Activated CD4-positive, alpha-beta T cell treated with anti-CD3 and anti-CD28 coated beads, Interleukin-2, amount 50 U/mL, for 48 hours (primary cell): Measurements from ENCODE around the gene UBE3A.
"Not testable (repeated sequence)": the region's sequence is repeated elsewhere in the genome, so short reads cannot be mapped to it uniquely, and the experiment has no call there.

ENCODE experiments used
- DNase-seq, 2 experiments: peaks; one replicate each; pipeline ENCODE4 v3.0.0-alpha.2; 2020

UBE3A gene

GRCh38 chr15:25437777-25438600 lies 835 bp downstream of the UBE3A start:
- DNase-seq, result peak; percentile 63 to 68

- no peak for DNase-seq
Observed at GRCh38 chr15:25436707-25437106, 2.1 kb downstream of the UBE3A start.

DNA sequence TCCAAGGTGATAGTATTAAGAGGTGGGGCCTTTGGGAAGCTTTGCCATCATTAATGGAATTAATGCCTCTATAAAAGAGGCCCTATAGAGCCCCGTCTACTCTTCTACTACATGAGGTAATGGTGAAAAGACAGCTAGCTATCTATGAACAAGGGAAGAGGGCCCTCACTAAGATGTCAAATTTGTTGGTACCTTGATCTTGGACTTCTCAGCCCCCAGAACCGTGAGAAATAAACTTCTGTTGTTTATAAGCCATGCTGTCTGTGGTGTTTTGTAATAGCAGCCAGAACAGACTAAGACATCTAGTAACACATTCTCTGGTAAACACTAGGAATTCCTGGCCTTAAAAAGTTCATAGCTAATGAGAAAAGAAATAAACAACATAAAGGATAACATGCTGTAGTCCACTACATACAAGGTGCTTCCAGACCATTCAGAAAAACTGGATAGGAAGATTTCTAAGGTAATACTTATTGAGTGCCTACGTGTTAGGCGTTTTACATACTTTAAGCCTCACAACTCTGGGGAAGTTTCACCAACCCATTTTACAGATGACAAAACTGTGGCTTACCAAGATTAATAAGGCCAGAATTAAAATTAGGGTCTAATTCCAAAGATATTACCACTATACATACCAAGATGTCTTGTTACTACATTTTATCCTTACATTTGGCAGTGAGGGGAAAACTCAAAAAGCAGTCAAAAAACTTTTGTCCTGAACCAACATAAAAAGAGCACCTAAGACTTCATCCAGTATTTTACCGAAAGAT lies 3.2 kb downstream of the UBE3A start:
- no peak for DNase-seq

GRCh38 chr15:25433118-25433865 lies 5.5 kb downstream of the UBE3A start:
- no peak for DNase-seq

GRCh38 chr15:25431836-25432561 lies 6.8 kb downstream of the UBE3A start:
- DNase-seq, result no peak

GRCh38 chr15:25427861-25428260 lies 11.0 kb downstream of the UBE3A start:
- DNase-seq, result no peak

- DNase-seq, result no peak
Observed at GRCh38 chr15:25426896-25427610, 11.8 kb downstream of the UBE3A start.

DNA sequence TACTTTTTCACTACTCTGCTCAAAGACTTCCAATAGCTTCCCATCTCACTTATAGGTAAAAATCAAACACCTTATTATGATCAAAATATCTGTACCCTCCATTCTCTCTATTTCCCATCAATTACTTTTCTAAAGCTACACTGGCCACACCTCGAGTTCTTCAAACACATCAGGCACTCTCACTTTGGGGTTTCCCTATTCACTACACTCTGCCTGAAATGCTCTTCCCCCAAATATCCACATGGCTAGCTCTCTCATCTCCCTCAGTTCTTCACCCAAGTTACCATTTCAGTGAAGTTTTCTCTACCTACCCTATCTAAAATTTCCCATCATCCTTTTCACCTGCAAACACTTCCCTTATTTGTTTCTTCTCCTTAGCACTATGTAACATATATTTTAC lies 14.8 kb downstream of the UBE3A start:
- no peak for DNase-seq

DNA sequence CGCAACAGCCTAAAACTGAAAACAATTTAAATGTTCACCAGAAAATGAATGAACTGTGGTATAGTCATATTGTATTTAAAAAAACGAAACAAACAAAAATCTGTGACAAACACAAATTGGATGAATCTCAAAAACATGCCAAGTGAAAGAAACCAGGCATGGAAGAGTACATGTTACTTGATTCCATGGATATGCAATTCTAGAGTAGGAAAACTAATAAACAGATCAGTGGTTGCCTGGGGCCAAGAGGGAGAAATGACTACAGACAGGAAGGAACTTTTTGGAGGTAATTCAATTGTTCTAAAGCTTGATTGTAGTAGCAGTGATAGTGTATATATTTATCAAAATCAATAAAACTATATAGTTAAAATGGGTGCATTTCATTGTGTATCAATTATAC lies 16.8 kb downstream of the UBE3A start:
- no peak for DNase-seq

GRCh38 chr15:25418202-25418601 lies 20.6 kb downstream of the UBE3A start:
- DNase-seq, result no peak

DNA sequence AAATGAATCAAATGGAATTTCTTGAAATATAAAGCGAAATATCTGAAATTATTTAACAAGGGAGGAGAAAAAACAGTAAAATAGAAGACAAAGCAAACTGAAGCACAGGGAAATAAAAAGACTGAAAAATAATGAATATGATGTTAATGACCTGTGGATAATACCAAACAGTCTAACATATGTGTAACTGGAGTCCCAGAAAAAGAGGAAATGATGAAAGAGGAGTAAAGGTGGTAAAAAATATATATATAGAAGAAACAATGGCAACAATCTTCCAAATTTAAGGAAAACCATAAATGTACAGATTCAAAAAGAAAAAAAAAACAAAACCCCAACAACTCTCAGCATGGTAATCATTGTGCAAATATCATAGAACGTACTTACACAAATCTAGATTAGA lies 21.2 kb downstream of the UBE3A start:
- DNase-seq, result no peak

- no peak for DNase-seq
Observed at GRCh38 chr15:25416693-25417092, 22.1 kb downstream of the UBE3A start.

DNA sequence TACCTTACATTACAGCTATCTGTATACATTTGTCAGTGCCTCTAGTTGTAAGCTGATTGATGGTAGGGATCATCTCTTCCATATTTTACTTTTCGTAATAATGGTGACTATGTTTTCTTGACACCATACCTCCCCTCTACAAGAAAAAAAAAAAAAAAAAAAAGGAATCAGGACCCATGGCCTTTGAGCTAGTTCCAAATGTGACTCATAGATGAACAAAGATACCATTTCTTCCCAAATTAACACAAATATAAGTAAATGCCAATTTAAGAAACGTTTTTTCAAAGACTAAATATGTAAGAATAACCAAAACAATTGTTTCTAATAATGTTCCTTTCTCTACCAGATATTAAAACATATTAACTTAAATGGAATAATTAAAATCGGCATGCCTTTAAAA lies 23.1 kb downstream of the UBE3A start:
- no peak for DNase-seq

DNA sequence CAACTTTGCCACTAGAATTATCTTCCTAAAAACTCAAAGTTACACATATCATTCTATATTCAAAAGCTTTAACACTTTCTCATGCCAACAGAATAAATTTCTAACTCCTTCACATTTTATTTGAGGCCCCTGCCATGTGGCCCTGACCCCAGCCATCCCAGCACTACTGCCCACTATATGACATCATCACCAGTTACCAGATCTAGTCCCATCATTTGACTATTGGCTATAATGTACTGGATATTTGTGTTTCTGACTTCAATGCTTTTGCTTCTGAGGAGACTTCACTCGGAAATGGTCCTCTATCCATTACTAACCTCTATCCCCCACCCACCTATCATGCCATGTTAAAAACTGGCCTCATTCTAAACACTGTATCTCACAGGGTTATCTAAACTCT lies 23.6 kb downstream of the UBE3A start:
- no peak for DNase-seq

GRCh38 chr15:25410649-25411048 lies 28.2 kb downstream of the UBE3A start:
- DNase-seq, result no peak

- DNase-seq, result not testable (repeated sequence)
Observed at GRCh38 chr15:25409731-25410130, 29.1 kb downstream of the UBE3A start.

GRCh38 chr15:25408929-25409328 lies 29.9 kb downstream of the UBE3A start:
- no peak for DNase-seq

DNA sequence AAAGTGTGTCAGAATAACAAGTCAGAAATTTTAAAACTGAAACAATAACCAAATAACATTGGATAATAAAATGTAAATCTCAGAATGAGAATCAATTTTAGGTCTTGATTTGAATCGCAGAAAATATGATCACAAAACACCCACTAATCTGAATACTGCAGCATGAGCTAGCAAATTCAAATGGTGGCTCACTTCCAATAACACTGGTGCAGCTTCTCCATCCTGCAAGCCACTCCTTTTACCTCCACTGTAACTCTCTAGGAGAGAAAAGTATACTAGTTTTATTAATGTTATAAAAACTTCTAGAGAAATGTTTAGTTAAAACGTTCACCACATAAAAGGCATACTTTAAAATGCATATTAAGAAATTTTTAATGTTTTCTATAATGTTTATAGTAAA lies 30.4 kb downstream of the UBE3A start:
- DNase-seq, result no peak

DNA sequence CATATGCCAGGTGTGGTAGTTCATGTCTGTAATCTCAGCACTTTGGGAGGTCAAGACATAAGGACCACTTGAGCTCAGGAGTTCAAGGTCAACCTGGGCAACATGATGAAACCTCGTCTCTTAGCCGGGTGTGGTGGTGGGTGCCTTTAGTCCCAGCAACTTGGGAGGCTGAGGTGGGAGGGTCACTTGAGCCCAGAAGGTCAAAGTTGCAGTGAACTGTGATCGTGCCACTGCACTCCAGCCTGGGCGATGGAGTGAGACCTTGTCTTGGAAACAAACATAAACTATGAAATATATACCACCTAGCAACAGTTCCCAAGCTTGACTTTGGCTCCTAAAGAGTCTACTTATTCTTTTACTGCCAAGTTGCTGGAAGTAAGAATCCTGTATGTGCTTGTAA lies 30.9 kb downstream of the UBE3A start:
- DNase-seq, result no peak

DNA sequence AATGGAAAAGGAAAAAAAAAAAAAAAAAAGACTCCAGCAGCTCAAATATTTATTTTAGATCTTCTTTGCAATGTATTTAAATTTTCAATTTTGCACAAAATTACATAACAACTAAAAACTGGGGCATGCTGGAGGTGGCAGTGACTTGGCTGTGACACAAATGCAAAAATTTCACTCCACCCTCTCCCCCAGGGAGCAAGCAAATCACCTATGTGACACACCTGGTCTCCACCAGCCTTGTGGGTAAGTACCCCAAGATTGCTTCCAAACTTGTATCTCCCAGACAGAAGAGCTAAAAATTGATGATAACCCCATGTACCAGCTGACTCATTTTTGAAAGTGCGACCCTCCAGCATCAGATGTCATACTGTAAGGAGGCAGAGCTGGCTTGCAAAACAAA lies 32.0 kb downstream of the UBE3A start:
- DNase-seq, result no peak

- no peak for DNase-seq
Observed at GRCh38 chr15:25406261-25406660, 32.6 kb downstream of the UBE3A start.

DNA sequence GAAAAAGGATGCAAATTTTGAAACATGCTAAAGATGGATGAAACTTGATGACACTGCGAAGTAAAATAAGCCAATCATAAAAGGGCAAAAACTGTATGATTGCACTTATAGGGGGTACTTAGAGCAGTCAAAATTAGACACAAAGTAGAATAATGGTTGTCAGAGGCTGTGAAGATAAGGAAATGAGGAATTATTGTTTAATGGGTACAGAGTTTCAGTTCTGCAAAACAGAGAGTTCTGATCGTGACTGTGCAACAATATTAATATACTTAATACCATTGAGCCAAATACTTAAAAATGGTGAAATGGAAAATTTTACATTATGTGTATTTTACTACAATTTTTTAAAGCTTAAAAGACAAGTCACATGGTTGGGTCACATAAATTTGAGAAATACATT lies 35.1 kb downstream of the UBE3A start:
- DNase-seq, result no peak
